ENCODE data around the gene DNMT3A. TPM values are rescaled to one million over a fixed set of nuclear protein-coding genes. Genes with fewer than 3 reads are reported as not detected.

The DNMT3A gene
- total RNA-seq, 1 experiment from 2014 or later: 215 TPM

DNA sequence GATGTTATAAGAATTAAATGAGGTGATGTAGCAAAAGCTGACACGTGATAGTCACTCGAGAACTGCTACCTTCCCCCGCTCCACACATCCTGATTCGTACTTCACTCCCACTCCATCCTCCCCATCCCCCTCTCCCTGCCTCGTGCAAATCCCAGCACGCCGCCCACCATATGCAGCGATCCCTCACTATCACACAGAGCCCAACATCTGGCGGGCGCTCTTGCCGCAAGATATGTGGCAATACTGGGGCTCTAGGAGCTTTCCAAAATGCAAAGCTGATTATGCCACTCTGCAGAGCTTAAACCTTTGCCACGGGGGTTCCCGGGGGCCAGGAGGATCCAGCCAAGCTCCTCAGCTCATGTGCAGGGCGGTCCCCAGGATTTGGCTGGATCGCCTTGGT is 37.4 kb downstream of the DNMT3A start:
- Mint-ChIP-seq H3K27ac (peak overlapping the region in 1 of 3 experiments; percentile 48; a peak in 1 of 7 replicates), H3K9me3 (no peaks in the 10 kb centered on the region; a peak in 1 of 5 replicates), H3K4me3 (peak overlapping the region in 1 of 2 experiments; percentile 7; a peak in 1 of 5 replicates), H3K36me3 (ENCODE audit: insufficient read depth in 1 of 3, low read depth in 3 of 3) (peaks cover 0 to 9% (median 0%) of the 10 kb centered on the region in 3 experiments; a peak in 3 of 7 replicates), H3K4me1 (peaks cover 23 to 33% of the 10 kb centered on the region in 2 experiments), H3K27me3 (ENCODE audit: low read depth) (no peaks in the 10 kb centered on the region; the same call in 1 of the 2 replicates)
- Histone ChIP-seq H4K91ac (ENCODE audit: insufficient read length, low read depth, low read length) (no peak overlapping the region), H2BK12ac (ENCODE audit: insufficient read length, low read depth, low read length) (no peak overlapping the region), H3K79me2 (ENCODE audit: insufficient read depth, low read length) (no peaks in the 10 kb centered on the region), H2BK120ac (ENCODE audit: low read depth, low read length, poor library complexity, severe bottlenecking) (no peak overlapping the region), H4K20me1 (ENCODE audit: control insufficient read depth, insufficient read depth, insufficient read length) (no peaks in the 10 kb centered on the region), H2BK5ac (ENCODE audit: insufficient read length, low read length) (no peak overlapping the region), H4K5ac (ENCODE audit: insufficient read length, low read depth, low read length) (no peak overlapping the region), H2BK20ac (ENCODE audit: low read depth, low read length, poor library complexity, severe bottlenecking) (no peak overlapping the region), H3K27ac (ENCODE audit: insufficient read length, low read depth, low read length) (no peak overlapping the region), H3T11ph (ENCODE audit: low read length) (no peak overlapping the region), H3K23ac (ENCODE audit: insufficient read length, low read depth, low read length) (no peak overlapping the region), H3K27me3 (ENCODE audit: insufficient read depth, low read length) (no peaks in the 10 kb centered on the region), H2AK5ac (ENCODE audit: insufficient read length, low read length) (no peak overlapping the region), H3K14ac (ENCODE audit: insufficient read depth, low read length) (peak overlapping the region; percentile 21; the same call in 1 of the 2 replicates), H3K79me1 (ENCODE audit: insufficient read depth, low read depth, low read length, poor library complexity, severe bottlenecking) (no peaks in the 10 kb centered on the region), H3K56ac (ENCODE audit: insufficient read length, low read depth, low read length) (no peak overlapping the region), H3K23me2 (ENCODE audit: insufficient read length, low read depth, low read length, poor library complexity, severe bottlenecking) (no peaks in the 10 kb centered on the region), H2BK15ac (ENCODE audit: low read depth, low read length) (no peak overlapping the region), H3K4ac (ENCODE audit: low read depth, low read length) (no peak overlapping the region), H2AFZ (ENCODE audit: low read length) (no peak overlapping the region), H3K18ac (ENCODE audit: insufficient read length, low read depth, low read length) (no peak overlapping the region), H3K4me2 (ENCODE audit: insufficient read depth, insufficient read length, low read length) (no peak overlapping the region), H4K8ac (replicated peaks; ENCODE audit: insufficient read length, low read depth, low read length) (no peak overlapping the region), H3K4me1 (ENCODE audit: insufficient read depth, low read length) (peaks cover 6% of the 10 kb centered on the region; the same call in 1 of the 2 replicates), H3K9ac (ENCODE audit: extremely low read depth, insufficient read length, low read length) (no peak overlapping the region), H3K9me3 (ENCODE audit: control insufficient read depth, low read depth, low read length) (no peaks in the 10 kb centered on the region)
- no CpG with 5 or more reads among the region's 15 CpGs for WGBS (ENCODE audit: extremely low coverage, insufficient read length, low lambda C conversion rate)
- DNase-seq: no peak
- TF ChIP-seq, protein P1, sequence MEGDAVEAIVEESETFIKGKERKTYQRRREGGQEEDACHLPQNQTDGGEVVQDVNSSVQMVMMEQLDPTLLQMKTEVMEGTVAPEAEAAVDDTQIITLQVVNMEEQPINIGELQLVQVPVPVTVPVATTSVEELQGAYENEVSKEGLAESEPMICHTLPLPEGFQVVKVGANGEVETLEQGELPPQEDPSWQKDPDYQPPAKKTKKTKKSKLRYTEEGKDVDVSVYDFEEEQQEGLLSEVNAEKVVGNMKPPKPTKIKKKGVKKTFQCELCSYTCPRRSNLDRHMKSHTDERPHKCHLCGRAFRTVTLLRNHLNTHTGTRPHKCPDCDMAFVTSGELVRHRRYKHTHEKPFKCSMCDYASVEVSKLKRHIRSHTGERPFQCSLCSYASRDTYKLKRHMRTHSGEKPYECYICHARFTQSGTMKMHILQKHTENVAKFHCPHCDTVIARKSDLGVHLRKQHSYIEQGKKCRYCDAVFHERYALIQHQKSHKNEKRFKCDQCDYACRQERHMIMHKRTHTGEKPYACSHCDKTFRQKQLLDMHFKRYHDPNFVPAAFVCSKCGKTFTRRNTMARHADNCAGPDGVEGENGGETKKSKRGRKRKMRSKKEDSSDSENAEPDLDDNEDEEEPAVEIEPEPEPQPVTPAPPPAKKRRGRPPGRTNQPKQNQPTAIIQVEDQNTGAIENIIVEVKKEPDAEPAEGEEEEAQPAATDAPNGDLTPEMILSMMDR (conservative IDR thresholded peaks at IDR 0.05): no peak

All from H9 (cell line).